GM13976 (cell line): Measurements from ENCODE around the gene PXN.
"Not testable (repeated sequence)": the region's sequence is repeated elsewhere in the genome, so short reads cannot be mapped to it uniquely, and the experiment has no call there.

ENCODE experiments used
- DNase-seq: peaks from one replicate; pipeline ENCODE4 v3.0.0; 2012; ENCODE audit warnings: low spot score
- in situ Hi-C: fragments of 300-500 bp; cut with MboI; formaldehyde crosslinking; loops from one replicate; pipeline ENCODE4 v1.12.0; 2022; ENCODE audit warnings: low sequenced_read_pairs, mixed read lengths, inconsistent platforms; ENCODE audit not compliant: unreplicated experiment
- TF ChIP-seq, protein P1 (sequence below): IDR thresholded peaks from 2 replicates; pipeline ENCODE4 v1.5.1; 2012; ENCODE audit warnings: borderline replicate concordance, mild to moderate bottlenecking; ENCODE audit not compliant: insufficient read depth; ENCODE audit errors: extremely low read depth, missing control alignments, control extremely low read depth

PXN gene

DNA sequence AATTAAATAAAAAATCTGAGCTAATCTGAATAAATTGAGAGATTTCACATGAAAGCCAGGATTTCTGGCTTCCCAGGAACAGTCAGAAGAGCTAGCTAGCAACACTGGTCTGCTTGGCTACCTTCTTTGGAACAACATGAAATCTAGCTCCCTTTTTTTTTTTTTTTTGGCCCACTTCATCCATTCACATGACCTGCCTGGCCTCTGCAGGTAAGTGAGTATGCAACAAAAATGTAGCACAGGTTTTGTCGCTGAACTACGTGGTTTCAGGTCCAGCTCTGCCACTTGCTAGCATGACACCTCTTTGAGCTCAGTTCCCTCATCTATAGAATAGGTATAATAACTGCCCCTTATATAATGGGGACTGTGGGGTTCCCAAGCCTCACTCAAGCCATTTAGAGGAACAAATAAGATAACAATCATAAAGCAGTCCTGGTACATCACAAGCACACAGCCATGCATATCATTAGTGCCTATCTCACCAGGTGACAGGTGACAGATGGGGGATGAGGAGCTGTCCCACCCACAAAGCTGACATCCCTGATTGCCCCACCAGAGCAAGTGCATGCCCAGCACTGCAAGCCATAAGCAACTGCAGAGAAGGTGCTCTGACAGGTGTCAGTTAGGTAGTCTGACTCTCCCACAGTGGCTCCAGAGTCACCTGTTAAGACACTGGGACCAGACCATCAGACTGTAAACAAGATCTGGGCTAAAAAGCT is 25.6 kb downstream of the PXN start:
- in situ Hi-C loops = no loop called here
- TF ChIP-seq, protein P1, sequence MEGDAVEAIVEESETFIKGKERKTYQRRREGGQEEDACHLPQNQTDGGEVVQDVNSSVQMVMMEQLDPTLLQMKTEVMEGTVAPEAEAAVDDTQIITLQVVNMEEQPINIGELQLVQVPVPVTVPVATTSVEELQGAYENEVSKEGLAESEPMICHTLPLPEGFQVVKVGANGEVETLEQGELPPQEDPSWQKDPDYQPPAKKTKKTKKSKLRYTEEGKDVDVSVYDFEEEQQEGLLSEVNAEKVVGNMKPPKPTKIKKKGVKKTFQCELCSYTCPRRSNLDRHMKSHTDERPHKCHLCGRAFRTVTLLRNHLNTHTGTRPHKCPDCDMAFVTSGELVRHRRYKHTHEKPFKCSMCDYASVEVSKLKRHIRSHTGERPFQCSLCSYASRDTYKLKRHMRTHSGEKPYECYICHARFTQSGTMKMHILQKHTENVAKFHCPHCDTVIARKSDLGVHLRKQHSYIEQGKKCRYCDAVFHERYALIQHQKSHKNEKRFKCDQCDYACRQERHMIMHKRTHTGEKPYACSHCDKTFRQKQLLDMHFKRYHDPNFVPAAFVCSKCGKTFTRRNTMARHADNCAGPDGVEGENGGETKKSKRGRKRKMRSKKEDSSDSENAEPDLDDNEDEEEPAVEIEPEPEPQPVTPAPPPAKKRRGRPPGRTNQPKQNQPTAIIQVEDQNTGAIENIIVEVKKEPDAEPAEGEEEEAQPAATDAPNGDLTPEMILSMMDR = no peak
- no peak for DNase-seq

DNA sequence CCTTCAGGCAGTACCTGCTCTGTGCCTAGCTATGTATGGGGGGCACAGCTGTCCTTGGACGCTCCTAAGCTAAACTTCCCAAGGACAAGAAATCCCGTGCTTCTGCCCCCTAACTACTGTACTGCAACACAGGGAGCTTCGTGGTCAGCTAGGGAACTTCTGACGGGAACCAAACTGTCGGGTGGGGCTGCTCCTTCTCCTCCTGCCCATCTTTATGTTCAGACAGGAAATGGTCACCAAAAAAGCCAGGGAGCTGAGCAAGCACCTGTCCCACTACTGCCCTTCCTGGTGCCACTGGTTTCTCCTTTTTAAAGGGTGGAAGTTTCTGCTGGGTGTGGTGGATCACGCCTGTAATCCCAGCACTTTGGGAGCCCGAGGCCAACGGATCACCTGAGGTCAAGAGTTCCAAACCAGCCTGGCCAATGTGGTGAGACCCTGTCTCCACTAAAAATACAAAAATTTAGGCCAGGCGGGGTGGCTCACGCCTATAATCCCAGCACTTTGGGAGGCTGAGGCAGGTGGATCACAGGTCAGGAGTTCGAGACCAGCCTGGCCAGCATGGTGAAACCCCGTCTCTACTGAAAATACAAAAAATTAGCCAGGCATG is 26.6 kb downstream of the PXN start:
- TF ChIP-seq, protein P1 = no peak
- DNase-seq = no peak
- in situ Hi-C loops = no loop called here

DNA sequence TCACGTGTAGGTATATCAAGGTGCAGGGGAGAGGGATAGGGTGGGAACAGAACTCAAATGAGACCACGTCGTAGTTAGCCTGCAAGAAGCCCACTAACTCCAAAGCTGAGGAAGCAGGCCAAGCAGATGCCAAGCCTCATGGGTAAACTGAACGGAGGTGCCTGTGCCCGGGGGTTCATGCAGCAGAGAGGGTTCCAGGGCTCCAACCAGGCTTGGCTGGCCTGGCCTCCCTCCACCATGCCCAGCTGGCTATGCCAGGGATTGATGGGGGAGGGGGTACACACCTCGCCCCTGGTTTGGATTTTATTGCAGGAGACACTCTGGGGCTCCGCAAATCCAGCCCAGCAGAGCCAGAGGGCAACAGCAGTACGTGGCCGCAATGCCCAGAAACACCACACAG is 27.3 kb downstream of the PXN start:
- in situ Hi-C loops = no loop called here
- no peak for DNase-seq
- TF ChIP-seq, protein P1 = no peak

DNA sequence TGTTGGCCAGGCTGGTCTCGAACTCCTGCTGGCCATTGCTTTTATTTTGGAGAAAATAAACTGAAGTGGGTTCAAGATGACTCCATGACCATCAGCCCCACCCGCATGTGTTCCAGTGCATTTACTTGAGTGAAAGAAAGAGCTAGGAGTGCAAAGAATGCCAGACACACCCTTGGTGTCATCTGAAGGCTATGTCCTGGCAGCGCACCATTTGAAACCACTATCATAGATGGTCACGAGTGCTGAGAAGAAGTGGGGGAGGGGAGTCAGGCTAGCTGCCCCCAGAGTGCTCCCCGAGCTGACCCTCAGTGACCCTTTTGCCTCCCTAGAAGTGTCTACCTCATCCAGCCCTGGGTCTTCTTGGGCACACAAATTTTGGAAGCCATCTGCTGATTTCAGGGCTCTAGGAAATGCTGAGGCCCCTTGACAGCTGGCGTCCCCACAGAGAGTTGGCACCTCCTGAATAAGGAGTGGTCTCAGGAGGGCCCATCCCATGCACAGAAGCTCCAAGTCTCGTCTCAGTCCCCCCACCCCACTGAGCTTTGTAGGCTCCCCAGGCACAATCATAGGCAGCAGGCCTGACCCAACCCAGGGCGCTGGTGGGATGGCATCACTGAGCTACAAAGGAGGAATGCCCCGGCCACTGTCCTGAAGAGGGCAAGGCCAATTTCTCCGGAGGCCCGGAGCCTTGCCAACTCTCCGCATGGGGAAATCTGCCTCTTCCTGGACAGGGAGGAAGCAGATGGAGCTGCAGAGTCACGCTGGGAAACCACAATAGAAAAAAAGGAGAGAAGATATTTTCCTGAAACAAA is 28.0 kb downstream of the PXN start:
- in situ Hi-C loops = no loop called here
- no peak for DNase-seq
- TF ChIP-seq, protein P1 = no peak

DNA sequence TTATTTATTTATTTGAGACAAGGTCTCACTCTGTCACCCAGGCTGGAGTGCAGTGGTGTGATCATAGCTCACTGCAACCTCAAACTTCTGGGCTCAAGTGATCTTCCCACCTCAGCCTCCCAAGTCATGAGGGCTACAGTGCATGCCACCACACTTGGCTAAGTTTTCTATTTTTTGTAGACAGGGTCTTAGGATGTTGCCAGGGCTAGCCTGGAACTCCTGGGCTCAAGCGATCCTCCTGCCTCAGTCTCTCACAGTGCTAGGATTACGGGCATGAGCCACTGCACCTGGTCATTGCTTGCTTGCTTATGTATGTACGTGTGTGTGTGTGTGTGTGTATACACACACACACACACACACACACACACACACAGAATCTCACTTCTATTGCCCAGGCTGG is 28.7 kb downstream of the PXN start:
- in situ Hi-C loops, DNase-seq: not testable (repeated sequence)

DNA sequence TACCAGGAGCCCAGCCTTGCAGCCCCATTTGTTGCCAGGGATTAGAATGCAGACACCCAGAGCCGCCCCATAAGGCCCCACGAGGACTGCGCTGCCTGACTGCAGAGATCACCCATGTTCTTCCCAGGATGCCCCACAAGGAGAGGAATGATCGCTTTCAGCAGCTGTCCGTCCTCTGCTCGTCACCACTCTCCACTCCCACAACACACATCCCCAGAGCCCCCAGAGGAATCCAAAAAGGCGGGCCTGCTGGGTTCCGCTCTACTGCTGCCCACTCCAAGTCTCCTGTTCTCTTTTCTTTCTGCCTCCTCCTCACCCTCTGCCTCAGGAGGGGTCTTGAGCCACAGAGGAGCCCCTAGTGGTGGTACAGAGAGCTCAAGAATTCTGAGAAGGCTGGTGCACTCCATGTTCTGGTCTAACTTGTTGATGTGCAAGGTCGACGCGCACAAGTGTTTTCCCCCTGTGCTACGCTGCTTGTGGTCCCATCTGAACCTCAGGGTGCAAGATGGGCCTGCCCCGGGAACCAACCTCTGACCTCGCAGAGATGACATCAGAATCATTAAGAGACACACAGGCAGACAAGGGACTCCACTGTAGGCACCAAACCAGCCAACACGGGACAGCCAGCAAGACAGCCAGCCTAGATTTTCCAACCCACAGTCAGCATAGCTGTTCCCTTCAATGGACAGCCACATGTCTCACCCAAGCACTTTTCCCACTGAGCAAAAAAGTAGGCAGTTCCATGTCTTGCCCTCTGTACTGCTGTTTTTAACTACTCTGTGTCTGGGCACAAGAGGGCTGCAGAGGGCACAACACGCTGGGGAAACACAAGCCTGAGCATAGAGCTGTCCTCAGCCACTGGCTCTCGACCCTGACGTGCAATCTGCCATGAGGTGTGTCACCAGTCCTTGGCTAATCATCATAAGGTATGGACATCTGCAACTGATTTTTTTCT is 29.9 kb downstream of the PXN start:
- TF ChIP-seq, protein P1 = no peak
- DNase-seq = no peak
- in situ Hi-C loops = no loop called here
